Measurements from ENCODE around the gene IL20. TPM values are rescaled to one million over a fixed set of nuclear protein-coding genes. Genes with fewer than 3 reads are reported as not detected.

Gene IL20
- total and polyA plus RNA-seq, 2 of the 8 experiments (the other 6 are each of a cell fraction or from before 2014, with no cell fraction given) = not detected

GRCh38 chr1:206816390-206817287 is 48.8 kb upstream of the IL20 start (continued):
- TF ChIP-seq, protein P1, sequence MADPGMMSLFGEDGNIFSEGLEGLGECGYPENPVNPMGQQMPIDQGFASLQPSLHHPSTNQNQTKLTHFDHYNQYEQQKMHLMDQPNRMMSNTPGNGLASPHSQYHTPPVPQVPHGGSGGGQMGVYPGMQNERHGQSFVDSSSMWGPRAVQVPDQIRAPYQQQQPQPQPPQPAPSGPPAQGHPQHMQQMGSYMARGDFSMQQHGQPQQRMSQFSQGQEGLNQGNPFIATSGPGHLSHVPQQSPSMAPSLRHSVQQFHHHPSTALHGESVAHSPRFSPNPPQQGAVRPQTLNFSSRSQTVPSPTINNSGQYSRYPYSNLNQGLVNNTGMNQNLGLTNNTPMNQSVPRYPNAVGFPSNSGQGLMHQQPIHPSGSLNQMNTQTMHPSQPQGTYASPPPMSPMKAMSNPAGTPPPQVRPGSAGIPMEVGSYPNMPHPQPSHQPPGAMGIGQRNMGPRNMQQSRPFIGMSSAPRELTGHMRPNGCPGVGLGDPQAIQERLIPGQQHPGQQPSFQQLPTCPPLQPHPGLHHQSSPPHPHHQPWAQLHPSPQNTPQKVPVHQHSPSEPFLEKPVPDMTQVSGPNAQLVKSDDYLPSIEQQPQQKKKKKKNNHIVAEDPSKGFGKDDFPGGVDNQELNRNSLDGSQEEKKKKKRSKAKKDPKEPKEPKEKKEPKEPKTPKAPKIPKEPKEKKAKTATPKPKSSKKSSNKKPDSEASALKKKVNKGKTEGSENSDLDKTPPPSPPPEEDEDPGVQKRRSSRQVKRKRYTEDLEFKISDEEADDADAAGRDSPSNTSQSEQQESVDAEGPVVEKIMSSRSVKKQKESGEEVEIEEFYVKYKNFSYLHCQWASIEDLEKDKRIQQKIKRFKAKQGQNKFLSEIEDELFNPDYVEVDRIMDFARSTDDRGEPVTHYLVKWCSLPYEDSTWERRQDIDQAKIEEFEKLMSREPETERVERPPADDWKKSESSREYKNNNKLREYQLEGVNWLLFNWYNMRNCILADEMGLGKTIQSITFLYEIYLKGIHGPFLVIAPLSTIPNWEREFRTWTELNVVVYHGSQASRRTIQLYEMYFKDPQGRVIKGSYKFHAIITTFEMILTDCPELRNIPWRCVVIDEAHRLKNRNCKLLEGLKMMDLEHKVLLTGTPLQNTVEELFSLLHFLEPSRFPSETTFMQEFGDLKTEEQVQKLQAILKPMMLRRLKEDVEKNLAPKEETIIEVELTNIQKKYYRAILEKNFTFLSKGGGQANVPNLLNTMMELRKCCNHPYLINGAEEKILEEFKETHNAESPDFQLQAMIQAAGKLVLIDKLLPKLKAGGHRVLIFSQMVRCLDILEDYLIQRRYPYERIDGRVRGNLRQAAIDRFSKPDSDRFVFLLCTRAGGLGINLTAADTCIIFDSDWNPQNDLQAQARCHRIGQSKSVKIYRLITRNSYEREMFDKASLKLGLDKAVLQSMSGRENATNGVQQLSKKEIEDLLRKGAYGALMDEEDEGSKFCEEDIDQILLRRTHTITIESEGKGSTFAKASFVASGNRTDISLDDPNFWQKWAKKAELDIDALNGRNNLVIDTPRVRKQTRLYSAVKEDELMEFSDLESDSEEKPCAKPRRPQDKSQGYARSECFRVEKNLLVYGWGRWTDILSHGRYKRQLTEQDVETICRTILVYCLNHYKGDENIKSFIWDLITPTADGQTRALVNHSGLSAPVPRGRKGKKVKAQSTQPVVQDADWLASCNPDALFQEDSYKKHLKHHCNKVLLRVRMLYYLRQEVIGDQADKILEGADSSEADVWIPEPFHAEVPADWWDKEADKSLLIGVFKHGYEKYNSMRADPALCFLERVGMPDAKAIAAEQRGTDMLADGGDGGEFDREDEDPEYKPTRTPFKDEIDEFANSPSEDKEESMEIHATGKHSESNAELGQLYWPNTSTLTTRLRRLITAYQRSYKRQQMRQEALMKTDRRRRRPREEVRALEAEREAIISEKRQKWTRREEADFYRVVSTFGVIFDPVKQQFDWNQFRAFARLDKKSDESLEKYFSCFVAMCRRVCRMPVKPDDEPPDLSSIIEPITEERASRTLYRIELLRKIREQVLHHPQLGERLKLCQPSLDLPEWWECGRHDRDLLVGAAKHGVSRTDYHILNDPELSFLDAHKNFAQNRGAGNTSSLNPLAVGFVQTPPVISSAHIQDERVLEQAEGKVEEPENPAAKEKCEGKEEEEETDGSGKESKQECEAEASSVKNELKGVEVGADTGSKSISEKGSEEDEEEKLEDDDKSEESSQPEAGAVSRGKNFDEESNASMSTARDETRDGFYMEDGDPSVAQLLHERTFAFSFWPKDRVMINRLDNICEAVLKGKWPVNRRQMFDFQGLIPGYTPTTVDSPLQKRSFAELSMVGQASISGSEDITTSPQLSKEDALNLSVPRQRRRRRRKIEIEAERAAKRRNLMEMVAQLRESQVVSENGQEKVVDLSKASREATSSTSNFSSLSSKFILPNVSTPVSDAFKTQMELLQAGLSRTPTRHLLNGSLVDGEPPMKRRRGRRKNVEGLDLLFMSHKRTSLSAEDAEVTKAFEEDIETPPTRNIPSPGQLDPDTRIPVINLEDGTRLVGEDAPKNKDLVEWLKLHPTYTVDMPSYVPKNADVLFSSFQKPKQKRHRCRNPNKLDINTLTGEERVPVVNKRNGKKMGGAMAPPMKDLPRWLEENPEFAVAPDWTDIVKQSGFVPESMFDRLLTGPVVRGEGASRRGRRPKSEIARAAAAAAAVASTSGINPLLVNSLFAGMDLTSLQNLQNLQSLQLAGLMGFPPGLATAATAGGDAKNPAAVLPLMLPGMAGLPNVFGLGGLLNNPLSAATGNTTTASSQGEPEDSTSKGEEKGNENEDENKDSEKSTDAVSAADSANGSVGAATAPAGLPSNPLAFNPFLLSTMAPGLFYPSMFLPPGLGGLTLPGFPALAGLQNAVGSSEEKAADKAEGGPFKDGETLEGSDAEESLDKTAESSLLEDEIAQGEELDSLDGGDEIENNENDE (IDR thresholded peaks at IDR 0.05; ENCODE audit: insufficient replicate concordance, low read length) = no peak
- no peak for TF ChIP-seq BRCA1 (IDR thresholded peaks at IDR 0.05; ENCODE audit: low read depth, low read length)
- no peak for TF ChIP-seq TAF7 (optimal IDR thresholded peaks at IDR 0.05; ENCODE audit: borderline replicate concordance, low read depth, low read length)
- no peak for TF ChIP-seq PHF8 (conservative IDR thresholded peaks at IDR 0.05; ENCODE audit: low read depth, low read length)
- no peak for TF ChIP-seq CBX8 (IDR thresholded peaks at IDR 0.05; ENCODE audit: borderline replicate concordance, low read depth, low read length)
- no peak for TF ChIP-seq NRF1 (IDR thresholded peaks at IDR 0.05; ENCODE audit: low read depth, low read length)
- TF ChIP-seq POU5F1 (IDR thresholded peaks at IDR 0.05; ENCODE audit: low read depth, low read length) = no peak
- TF ChIP-seq, protein P2, sequence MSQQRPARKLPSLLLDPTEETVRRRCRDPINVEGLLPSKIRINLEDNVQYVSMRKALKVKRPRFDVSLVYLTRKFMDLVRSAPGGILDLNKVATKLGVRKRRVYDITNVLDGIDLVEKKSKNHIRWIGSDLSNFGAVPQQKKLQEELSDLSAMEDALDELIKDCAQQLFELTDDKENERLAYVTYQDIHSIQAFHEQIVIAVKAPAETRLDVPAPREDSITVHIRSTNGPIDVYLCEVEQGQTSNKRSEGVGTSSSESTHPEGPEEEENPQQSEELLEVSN (IDR thresholded peaks at IDR 0.05) = no peak
- TF ChIP-seq TEAD4 (IDR thresholded peaks at IDR 0.05; ENCODE audit: low read depth, low read length) = no peak

Data from H1 (cell line).